OCI-LY1 (cell line): Measurements from ENCODE around the gene MMEL1.

Experiments
- CTCF ChIP-seq: fragments of 200-600 bp; sonication (generic), shearing (Covaris generic); IDR thresholded peaks from 2 replicates; pipeline ENCODE4 v1.5.1; 2017; ENCODE audit warnings: mild to moderate bottlenecking, antibody characterized with exemption, low read length, moderate library complexity, mixed read lengths
- EZH2 ChIP-seq: fragments of 200-600 bp; sonication (generic), shearing (Covaris generic); IDR thresholded peaks from 2 replicates; pipeline ENCODE4 v1.8.0; 2017; ENCODE audit warnings: borderline replicate concordance, mixed run types, mild to moderate bottlenecking, antibody characterized with exemption, low read length, moderate library complexity, mixed read lengths

DNA sequence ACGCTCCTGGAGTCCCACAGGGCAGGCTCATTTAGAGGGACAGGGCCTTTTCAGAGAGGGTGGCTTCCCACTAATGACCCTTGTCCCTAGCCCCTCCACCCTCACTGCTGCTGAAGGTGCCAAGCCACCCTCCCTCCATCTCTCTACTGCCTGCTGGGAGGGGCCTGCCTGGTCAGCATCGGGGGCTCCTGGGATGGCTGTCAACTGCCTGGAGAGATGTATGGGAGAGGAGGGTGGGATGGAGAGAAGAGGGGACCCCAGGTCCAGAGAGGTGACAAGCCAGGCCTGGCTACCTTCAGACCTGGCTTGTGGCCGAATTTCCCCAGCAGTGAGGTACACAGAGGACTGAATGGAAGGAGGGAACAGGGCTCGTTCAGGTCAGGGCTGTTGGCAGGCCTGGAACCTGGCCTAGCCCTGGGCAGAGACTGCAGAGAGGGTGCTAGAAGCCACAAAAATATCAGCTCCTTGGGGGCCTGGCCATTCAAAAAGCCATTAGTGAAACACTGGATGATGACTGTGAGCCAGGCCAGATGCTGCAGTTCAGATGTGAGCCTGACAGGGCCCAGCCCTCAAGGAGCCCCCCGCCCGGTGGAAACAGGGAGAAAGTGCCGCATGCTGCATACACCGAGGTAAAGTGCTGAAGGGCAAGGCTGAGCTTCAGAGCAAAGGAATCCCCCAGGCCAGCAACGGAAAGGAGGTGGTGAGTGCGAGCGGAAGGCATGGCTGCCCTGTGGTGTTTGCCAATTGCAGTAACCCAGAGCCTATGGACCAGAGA, 20.0 kb downstream of the MMEL1 start:
- TF ChIP-seq EZH2 (no peak), CTCF (no peak)
